Endothelial cell of umbilical vein (primary cell): ENCODE results near the gene INPP5A. TPM values are rescaled to one million over a fixed set of nuclear protein-coding genes. Genes with fewer than 3 reads are reported as not detected.

Source experiments
- BruUV-seq: library from RNA; stranded (reverse); fragments of 400-500 nt; replicated peaks from 2 replicates; lab custom pipeline; 2021; lab: Mats Ljungman, UMichigan
- CTCF ChIA-PET: fragments of 300-600, 350-600 bp; sonication (Branson Sonifier 250); formaldehyde crosslinking; loops from one replicate; lab custom pipeline; 2021; ENCODE audit warnings: antibody characterized with exemption, inconsistent platforms; lab: Charles Lee
- POLR2A ChIA-PET: fragments of 300-600, 350-600 bp; sonication (Branson Sonifier 250); formaldehyde crosslinking; loops from one replicate; lab custom pipeline; 2021; ENCODE audit warnings: antibody characterized with exemption, inconsistent platforms; lab: Charles Lee
- DNase-seq: peaks from one replicate; pipeline ENCODE4 v3.0.0-alpha.2; 2011; ENCODE audit warnings: low read depth, low spot score
- FAIRE-seq: peaks from 2 replicates; lab custom pipeline; 2011; peaks lifted over from hg19 to GRCh38; lab: Jason Lieb, UNC
- H2AFZ ChIP-seq: 2 replicates; pipeline ENCODE4 v1.6.0; 2012; ENCODE audit warnings: low read depth, low read length, control low read depth, inconsistent platforms
- H3K27ac ChIP-seq: 2 replicates; pipeline ENCODE4 v1.5.1; 2011; ENCODE audit warnings: low read depth, mild to moderate bottlenecking, control low read depth, low read length, moderate library complexity; ENCODE audit not compliant: insufficient read depth
- H3K27me3 ChIP-seq, 2 experiments: 2 replicates each; pipeline versions ENCODE4 v1.6.0 to v1.6.1; 2011; ENCODE audit warnings: low read length in 2 of 2, mixed read lengths in 1 of 2; ENCODE audit not compliant: control insufficient read depth in 2 of 2, insufficient read depth in 2 of 2
- H3K36me3 ChIP-seq, 2 experiments: 2 replicates in 1 of 2; 3 replicates in 1 of 2; pipeline ENCODE4 v1.5.1; 2011; ENCODE audit warnings: low read length in 2 of 2, mild to moderate bottlenecking in 1 of 2, moderate library complexity in 1 of 2; ENCODE audit not compliant: control insufficient read depth in 2 of 2, insufficient read depth in 2 of 2; ENCODE audit errors: extremely low read depth in 1 of 2
- H3K4me1 ChIP-seq: 3 replicates; pipeline ENCODE4 v1.5.1; 2011; ENCODE audit warnings: mild to moderate bottlenecking, low read length; ENCODE audit not compliant: control insufficient read depth, insufficient read depth; ENCODE audit errors: extremely low read depth
- H3K4me2 ChIP-seq: 2 replicates; pipeline ENCODE4 v1.6.1; 2011; ENCODE audit warnings: low read length, control low read depth, mixed read lengths; ENCODE audit not compliant: insufficient read depth
- H3K4me3 ChIP-seq, 3 experiments: fragments of 200-600 bp in 1 of 3; sonication (generic), shearing (Covaris generic) in 1 of 3; replicated peaks in 1 of 3; 2 replicates each; pipeline ENCODE4 v1.5.1; 2011 to 2016; ENCODE audit warnings: control low read depth in 3 of 3, low read length in 3 of 3, mild to moderate bottlenecking in 2 of 3, inconsistent platforms in 1 of 3, low read depth in 1 of 3, moderate library complexity in 1 of 3; ENCODE audit not compliant: insufficient read depth in 1 of 3
- H3K79me2 ChIP-seq: 2 replicates; pipeline ENCODE4 v1.6.0; 2012; ENCODE audit warnings: low read length, inconsistent platforms; ENCODE audit not compliant: control insufficient read depth, insufficient read depth
- H3K9ac ChIP-seq: replicated peaks from 2 replicates; pipeline ENCODE3; 2011; ENCODE audit warnings: low read length, control low read depth; ENCODE audit not compliant: insufficient read depth; ENCODE audit errors: extremely low read depth
- H3K9me1 ChIP-seq: replicated peaks from 3 replicates; pipeline ENCODE4 v1.6.0; 2011; ENCODE audit warnings: mild to moderate bottlenecking, low read length; ENCODE audit not compliant: control insufficient read depth, insufficient read depth; ENCODE audit errors: extremely low read depth
- H3K9me3 ChIP-seq: replicated peaks from 2 replicates; pipeline ENCODE4 v1.5.1; 2012; ENCODE audit warnings: low read length, inconsistent platforms; ENCODE audit not compliant: control insufficient read depth, insufficient read depth
- H4K20me1 ChIP-seq: replicated peaks from 2 replicates; pipeline ENCODE3; 2011; ENCODE audit warnings: mild to moderate bottlenecking, low read length; ENCODE audit not compliant: control insufficient read depth, insufficient read depth; ENCODE audit errors: extremely low read depth
- CTCF ChIP-seq, 2 donors: IDR thresholded peaks; 1 replicate in 1 of 2; 2 replicates in 1 of 2; pipeline ENCODE4 v1.5.1; 2011; ENCODE audit warnings: low read length in 2 of 2, mild to moderate bottlenecking in 2 of 2, moderate library complexity in 2 of 2, control low read depth in 1 of 2, inconsistent platforms in 1 of 2, low read depth in 1 of 2; ENCODE audit not compliant: insufficient read depth in 1 of 2; ENCODE audit errors: extremely low read depth in 1 of 2
- EZH2 ChIP-seq: IDR thresholded peaks from 2 replicates; pipeline ENCODE4 v1.6.1; 2012; ENCODE audit warnings: borderline replicate concordance, low read depth, mild to moderate bottlenecking, moderate library complexity, low read length, inconsistent platforms; ENCODE audit not compliant: severe bottlenecking
- FOS ChIP-seq: IDR thresholded peaks from 2 replicates; pipeline ENCODE4 v1.6.1; 2011; ENCODE audit warnings: mild to moderate bottlenecking, low read length, moderate library complexity, borderline replicate concordance; ENCODE audit not compliant: insufficient read depth
- GATA2 ChIP-seq: IDR thresholded peaks from 2 replicates; pipeline ENCODE4 v1.7.0; 2011; ENCODE audit warnings: low read depth, mild to moderate bottlenecking, moderate library complexity, mixed read lengths, low read length; ENCODE audit not compliant: insufficient read length, insufficient read depth
- JUN ChIP-seq: IDR thresholded peaks from 2 replicates; pipeline ENCODE4 v1.6.1; 2011; ENCODE audit warnings: borderline replicate concordance, low read depth; ENCODE audit not compliant: insufficient read length, insufficient read depth
- MAX ChIP-seq: IDR thresholded peaks from 2 replicates; pipeline ENCODE4 v1.6.1; 2011; ENCODE audit not compliant: insufficient read depth, insufficient read length
- MYC ChIP-seq: IDR thresholded peaks from one replicate; pipeline ENCODE4 v1.6.1; 2011; ENCODE audit warnings: mild to moderate bottlenecking, low read depth, low read length
- POLR2A ChIP-seq: IDR thresholded peaks from 2 replicates; pipeline ENCODE4 v1.6.1; 2012; ENCODE audit warnings: low read depth, mild to moderate bottlenecking, control low read depth, low read length
- POLR2AphosphoS5 ChIP-seq: IDR thresholded peaks from 2 replicates; pipeline ENCODE4 v1.6.1; 2012; ENCODE audit warnings: low read depth, mild to moderate bottlenecking, control low read depth, low read length, moderate library complexity; ENCODE audit not compliant: insufficient read depth
- dilution Hi-C: fragments of 300-500 bp; cut with MboI; formaldehyde crosslinking; loops from one replicate; pipeline ENCODE4 v1.15.0; 2019; ENCODE audit warnings: low sequenced_read_pairs; ENCODE audit not compliant: extremely low pct_ligation_motif_present
- intact Hi-C: fragments of 100-400 bp; cut with micrococcal nuclease; formaldehyde crosslinking; loops from one replicate; pipeline ENCODE4 v1.10.0; 2022
- polyA plus RNA-seq, 4 experiments: library from polyadenylated mRNA; depleted of rRNA in 3 of 4; stranded (reverse) in 3 of 4; unstranded in 1 of 4; fragments of >200 nt; gene quantifications; 2 replicates each; pipeline versions ENCODE4 v1.2.1 to v1.2.3, GENCODE V29; 2011 to 2012; ENCODE audit warnings: missing spikeins in 1 of 4
- total RNA-seq: library from RNA; stranded (reverse); gene quantifications from 2 replicates; pipeline ENCODE4 v1.2.3, GENCODE V29; 2021

Gene INPP5A
- total and polyA plus RNA-seq, 2 donors (not counting 3 experiments of a cell fraction or from before 2014, with no cell fraction given): 22.9 to 33.2 TPM

DNA sequence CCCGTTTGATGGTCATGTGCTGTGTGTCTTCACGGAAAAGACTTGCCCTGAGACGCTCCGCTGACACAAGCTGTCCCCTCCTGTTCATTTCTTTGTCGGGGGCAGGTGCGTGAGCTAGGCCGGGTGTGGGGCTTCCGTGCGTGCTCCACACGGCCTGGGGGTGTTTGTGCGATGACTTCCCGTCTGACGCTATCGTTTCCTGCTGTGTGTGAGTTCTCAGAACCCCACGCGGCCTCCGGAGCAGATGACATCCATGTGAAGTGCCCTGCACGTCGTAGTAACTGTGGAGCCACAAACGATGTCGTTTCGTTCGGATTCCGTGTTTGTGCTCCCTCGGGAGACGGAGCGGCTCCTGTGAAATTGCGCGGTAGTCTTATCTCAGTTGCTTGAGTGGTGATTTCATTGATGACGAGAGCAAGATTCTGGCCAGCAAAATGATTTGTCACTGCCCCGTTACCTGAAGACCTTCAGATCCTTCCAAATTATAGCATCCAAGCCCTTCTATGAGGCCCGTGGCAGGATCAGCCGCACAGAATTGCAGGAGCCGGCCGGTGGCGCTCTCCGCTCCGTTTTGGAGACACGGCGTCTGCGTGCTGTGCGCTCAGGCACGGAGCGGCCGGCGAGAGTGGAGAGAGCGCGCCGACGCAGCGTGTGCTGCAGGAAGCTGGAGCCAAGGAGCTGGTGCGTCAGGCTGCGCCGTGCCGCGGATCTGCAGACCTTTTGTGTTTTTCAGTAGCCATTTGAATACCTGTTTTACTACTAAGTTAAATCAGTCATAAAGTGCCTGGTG lies 153.4 kb downstream of the INPP5A start:
- no peaks in the 10 kb centered on the region for H3K27me3 ChIP-seq
- H3K9me3 ChIP-seq: no peaks in the 10 kb centered on the region
- dilution Hi-C loops: no loop called here
- H2AFZ ChIP-seq: no peak overlapping the region
- H3K9me1 ChIP-seq: no peaks in the 10 kb centered on the region
- no peaks in the 10 kb centered on the region for H3K36me3 ChIP-seq
- H3K27ac ChIP-seq: no peak overlapping the region
- ChIA-PET CTCF (no interaction called here), POLR2A (no interaction called here)
- no peak for TF ChIP-seq MAX
- TF ChIP-seq FOS: no peak
- TF ChIP-seq GATA2: no peak
- no peak for TF ChIP-seq EZH2
- no peak for TF ChIP-seq POLR2A
- no peak for TF ChIP-seq JUN
- TF ChIP-seq MYC: no peak
- no peak for TF ChIP-seq POLR2AphosphoS5
- TF ChIP-seq CTCF (IDR thresholded peaks at IDR 0.05; ENCODE audit: extremely low read depth in 1 of 2, insufficient read depth in 1 of 2, low read depth in 1 of 2, low read length in 2 of 2): no peak
- FAIRE-seq (no peak), DNase-seq (no peak)
- H4K20me1 ChIP-seq: no peaks in the 10 kb centered on the region
- H3K4me2 ChIP-seq: no peak overlapping the region
- peaks cover 6% of the 10 kb centered on the region for H3K79me2 ChIP-seq
- no TSS peak for BruUV-seq
- no peak overlapping the region for H3K4me3 ChIP-seq
- H3K9ac ChIP-seq: no peak overlapping the region
- H3K4me1 ChIP-seq: no peaks in the 10 kb centered on the region
- intact Hi-C loops: no loop called here
